OCI-M2 (cell line): ENCODE data around the gene PKNOX1.
"Not testable (repeated sequence)": the region's sequence is repeated elsewhere in the genome, so short reads cannot be mapped to it uniquely, and the experiment has no call there.

Experiments
- DNase-seq: peaks from one replicate; lab custom pipeline; 2025; ENCODE audit not compliant: unreplicated experiment; lab: John Stamatoyannopoulos, UW

The PKNOX1 gene, protein sequence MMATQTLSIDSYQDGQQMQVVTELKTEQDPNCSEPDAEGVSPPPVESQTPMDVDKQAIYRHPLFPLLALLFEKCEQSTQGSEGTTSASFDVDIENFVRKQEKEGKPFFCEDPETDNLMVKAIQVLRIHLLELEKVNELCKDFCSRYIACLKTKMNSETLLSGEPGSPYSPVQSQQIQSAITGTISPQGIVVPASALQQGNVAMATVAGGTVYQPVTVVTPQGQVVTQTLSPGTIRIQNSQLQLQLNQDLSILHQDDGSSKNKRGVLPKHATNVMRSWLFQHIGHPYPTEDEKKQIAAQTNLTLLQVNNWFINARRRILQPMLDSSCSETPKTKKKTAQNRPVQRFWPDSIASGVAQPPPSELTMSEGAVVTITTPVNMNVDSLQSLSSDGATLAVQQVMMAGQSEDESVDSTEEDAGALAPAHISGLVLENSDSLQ

DNA sequence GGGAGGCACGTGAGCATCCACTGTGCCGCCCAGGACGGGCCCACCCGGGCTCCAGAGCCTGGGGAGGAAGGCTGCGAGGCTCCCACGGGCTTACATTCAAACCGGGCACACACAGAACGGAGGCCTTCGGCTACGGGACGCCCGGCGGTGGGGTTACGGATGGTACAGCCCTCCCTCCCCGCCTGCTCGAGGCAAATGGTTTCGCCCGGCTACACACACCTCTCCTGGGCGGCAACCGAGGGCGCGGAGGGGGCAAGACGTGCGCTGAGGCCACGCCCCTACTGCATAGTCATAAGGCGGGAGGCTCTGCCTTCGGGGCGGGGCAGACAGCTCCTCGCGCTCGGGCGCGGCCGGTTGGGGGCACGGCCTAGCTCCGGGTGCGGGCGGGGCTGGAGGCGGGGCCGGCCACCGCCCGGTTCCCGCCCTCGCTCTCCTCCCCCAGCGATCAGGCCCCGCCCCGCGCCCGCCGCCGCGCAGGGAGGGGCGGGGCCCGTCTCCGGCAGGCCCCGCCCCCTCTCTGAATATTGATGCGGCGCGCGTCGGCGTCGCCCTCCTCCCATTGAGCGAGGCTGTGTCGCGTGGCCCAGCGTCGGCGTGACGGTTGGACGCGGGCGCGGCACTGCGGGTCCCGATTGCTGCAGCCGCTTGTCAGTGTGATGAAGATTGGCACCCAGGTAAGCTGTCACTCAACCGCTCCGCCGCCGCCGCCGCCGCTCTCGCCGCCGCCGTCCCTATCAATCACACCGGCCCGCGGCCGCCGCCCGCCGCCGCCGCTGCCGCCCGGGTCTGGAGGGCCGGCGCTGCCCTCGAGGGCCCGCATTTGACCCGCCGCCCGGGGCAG, at the start of gene PKNOX1:
TSS of gene PKNOX1 (plus strand) at position 572 of the 841 bp plus-strand sequence. CDS start 29,820 bp downstream, outside the sequence.
- peak; percentile 100 for DNase-seq

DNA sequence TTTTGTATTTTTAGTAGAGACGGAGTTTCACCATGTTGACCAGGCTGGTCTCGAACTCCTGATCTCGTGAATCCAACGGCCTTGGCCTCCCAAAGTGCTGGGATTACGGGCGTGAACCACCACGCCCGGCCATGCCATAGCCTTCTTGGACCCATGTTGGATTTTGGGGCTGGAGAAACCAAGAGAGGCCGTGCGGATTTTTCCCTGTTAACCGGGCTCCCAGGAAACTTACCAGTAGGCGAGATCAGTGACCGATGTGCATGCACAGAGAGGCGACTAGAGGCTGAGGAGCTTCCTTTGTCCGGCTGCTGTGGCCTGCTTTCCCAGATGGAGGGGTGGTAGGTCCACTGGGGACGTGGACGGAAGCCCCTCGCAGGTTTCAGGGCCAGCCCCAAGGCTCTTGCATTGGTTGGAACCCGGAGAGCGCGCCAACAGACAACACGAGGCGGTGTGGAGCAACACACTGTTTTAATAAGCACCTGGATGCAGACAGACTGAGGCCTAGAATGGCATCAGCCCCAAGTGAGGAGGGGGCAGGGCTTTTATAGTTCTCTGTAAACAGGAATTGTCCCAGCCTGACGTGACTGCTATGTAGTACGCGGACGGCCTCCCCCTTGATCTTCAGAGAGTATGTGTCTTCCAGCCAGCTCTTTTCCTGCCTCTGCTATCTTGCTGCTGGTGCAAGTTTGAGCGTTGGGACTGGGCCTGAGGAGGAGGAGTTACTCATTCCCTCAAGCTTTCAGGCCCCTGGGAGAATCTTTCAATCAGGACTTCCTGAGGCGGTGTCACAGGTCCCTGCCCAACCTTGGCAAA, 49.0 kb upstream of the PKNOX1 start, which contains the start of gene ERVH48-1:
TSS of gene ERVH48-1 (minus strand) at position 517 of the 813 bp plus-strand sequence. CDS start 6,624 bp downstream, outside the sequence.
- no peak for DNase-seq

- DNase-seq: not testable (repeated sequence)
Measured at GRCh38 chr21:42927474-42928200, 46.7 kb upstream of the PKNOX1 start.

GRCh38 chr21:42929969-42930368, 44.4 kb upstream of the PKNOX1 start:
- no peak for DNase-seq

GRCh38 chr21:42931560-42932235, 42.7 kb upstream of the PKNOX1 start:
- DNase-seq: no peak

DNA sequence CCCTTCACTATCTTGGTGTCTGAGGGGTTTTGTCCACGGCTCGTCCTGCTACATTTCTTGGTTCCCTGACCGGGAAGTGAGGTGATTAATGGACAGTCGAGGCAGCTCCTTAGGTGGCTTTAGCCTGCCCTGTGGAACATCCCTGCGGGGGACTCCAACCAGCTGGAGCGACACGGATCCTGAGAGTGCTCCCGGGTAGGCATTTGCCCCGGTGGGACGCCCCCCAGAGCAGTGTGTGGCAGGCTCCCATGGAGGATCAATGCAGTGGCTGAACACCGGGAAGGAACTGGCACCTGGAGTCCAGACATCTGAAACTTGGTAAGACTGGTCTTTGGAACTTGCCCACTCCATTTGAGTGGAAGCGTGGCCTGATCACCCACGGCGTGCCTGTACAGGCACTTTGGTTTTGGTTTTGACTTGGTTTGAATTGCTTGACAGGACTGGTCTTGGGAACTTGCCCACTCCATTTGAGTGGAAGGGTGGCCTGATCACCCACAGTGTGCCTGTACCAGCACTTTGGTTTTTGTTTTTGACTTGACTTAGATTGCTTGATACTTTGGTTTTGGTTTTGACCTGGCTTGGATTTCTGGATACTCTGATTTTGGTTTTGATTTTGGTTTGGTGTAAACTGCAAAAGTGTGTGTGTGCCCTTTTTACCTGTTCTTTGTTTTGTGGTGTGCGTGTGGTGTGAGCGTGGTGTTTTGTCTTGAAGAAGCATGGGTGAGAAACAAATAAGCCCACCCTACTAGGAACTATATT, 41.8 kb upstream of the PKNOX1 start:
- DNase-seq: not testable (repeated sequence)

DNA sequence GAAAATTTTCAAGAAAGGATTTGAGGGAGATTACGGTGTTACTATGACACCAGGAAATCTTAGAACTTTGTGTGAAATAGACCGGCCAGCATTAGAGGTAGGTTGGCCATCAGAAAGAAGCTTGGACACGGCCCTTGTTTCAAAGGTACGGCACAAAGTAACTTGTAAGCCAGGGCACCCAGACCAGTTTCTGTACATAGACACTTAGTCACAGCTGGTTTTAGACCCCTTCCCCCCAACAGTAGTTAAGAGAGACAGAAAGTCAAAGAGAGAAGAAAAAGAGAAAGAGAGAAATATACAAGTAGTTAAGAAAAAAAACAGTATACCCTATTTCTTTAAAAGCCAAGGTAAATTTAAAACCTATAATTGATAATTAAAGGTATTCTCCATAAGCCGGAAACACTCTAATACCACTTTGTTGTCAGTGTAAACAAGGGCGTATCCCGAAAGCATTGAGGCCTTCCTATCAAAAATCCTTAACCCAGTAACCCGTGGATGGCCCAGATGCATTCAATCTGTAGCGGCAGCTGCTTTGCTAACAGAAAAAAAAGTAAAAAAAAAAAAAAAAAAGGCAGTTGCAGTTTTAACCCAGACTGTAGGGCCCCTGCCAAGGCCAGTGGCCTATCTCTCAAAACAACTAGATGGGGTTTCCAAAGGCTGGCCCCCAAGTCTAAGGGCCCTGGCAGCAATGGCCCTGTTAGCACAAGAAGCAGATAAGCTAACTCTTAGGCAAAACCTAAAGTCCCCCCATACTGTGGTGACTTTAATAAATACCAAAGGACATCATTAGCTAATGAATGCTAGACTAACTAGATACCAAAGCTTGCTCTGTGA, 41.0 kb upstream of the PKNOX1 start:
- DNase-seq: not testable (repeated sequence)

DNA sequence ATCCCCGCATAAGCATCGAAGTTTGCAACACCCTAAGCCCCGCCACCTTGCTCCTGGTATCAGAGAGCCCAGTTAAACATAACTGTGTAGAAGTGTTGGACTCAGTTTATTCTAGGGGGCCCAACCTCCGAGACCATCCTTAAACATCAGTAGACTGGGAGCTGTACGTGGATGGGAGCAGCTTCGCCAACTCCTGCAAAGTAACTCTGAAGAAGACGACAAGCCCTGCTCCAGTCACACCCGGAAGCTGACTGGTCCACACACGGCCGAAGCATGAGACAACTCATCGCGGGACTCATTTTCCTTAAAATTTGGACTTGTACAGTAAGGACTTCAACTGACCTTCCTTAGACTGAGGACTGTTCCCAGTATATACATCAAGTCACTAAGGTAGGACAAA, 40.4 kb upstream of the PKNOX1 start:
- DNase-seq: not testable (repeated sequence)

DNA sequence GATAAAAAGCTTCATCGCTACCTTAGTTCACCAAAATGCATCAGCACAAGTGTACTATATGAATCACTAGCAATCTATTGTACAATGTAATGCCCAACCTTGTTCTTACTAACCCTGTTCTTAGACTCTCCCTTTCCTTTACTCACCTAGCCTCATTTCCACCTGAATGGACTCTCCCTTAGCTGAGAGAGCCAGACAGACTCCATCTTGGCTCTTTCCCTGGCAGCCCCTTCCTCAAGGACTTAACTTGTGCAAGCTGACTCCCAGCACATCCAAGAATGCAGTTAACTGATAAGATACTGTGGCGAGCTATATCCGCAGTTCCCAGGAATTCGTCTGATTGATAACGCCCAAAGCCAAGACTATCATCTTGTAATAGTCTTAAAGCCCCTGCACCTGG, 38.0 kb upstream of the PKNOX1 start:
- DNase-seq: not testable (repeated sequence)

- not testable (repeated sequence) for DNase-seq
Measured at GRCh38 chr21:42937034-42937940, 37.1 kb upstream of the PKNOX1 start.

DNA sequence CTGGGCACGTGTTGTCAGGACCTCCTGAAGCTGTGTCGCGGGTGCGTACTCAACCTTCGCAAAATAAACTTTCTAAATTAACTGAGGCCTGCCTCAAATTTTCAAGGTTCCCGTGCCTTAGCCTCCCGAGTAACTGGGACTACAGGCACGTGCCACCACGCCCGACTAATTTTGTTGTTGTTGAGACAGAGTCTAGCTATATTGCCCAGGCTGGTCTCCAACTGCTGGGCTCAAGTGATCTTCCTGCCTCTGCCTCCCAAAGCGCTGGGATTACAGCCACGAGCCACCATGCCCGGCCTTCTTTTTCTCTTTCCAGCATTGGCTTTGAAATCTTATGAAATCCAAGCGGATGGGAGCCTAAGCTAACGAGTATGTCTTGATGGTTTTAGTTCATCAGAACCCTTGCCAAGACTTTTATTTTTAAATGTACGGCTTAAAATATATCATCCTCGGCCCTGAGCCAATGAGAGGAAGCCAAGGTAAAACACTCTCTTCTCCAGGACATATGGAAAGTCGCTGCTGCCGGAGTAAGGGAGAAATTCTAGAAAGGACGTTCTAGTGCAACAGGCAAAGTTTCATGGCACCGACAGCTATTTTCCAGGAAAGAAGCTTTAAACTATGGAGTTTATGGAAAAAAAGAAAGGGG, 36.3 kb upstream of the PKNOX1 start:
- DNase-seq: no peak

DNA sequence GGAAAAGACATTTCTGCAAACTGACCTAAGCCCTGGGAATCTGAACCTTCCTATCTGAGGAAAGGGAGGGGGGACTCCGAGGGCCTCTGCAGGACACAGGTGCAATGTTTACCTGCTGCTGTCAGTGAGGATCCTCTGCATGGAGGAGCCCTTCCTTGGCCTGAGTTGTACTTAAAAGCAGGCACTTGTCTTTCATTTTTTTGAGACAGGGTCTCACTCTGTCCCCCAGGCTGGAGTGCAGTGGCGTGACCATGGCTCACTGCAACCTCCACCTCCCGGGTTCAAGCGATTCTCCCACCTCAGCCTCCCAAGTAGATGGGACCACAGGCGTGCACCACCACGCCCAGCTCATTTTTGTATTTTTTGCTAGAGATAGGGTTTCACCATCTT, 35.8 kb upstream of the PKNOX1 start:
- DNase-seq: not testable (repeated sequence)

- DNase-seq: no peak
Measured at GRCh38 chr21:42939582-42940413, 34.6 kb upstream of the PKNOX1 start.

GRCh38 chr21:42941696-42942085, 32.7 kb upstream of the PKNOX1 start:
- DNase-seq: no peak

GRCh38 chr21:42942244-42942643, 32.1 kb upstream of the PKNOX1 start:
- DNase-seq: no peak
